ENCODE results near the gene FFAR1. TPM values are rescaled to one million over a fixed set of nuclear protein-coding genes. Genes with fewer than 3 reads are reported as not detected.

The FFAR1 gene
- polyA plus RNA-seq (ENCODE audit: insufficient read length in 3 of 3) = under 1 TPM; 0.22 to 0.30 (median 0.28) TPM

DNA sequence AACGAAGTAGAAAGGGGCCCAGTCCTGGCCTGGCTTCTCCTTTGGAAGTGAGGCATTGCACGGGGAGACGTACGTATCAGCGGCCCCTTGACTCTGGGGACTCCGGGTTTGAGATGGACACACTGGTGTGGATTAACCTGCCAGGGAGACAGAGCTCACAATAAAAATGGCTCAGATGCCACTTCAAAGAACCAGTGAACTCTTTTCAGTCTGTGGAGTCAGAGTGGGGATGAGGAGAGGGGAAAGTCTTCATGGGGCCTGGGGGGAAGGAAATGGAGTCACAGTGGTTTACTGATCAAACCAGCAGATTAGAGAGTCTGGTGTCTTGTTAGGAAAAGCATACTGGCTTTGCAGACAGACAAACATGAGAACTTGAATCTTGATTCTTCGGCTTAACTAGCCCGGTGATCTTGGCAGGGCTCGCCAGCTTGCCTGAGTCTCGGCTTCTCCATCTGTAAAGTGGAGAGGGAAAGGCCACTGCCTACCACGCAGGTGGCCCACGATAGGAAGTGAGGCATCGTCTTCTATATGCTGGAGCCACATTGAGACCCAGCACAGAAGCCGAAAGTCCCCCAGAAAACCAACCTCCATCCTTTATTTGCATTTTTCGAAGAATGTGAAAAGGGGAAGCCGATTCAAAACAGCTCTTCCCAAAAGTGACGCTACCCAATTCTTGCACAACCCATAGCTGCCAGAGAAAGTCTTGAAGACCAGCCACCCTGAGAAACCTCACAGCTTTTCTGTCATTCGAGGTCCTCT is at the start of gene FFAR1:
TSS of gene FFAR1 (plus strand) at position 732 of the 759 bp plus-strand sequence. CDS start 3,650 bp downstream, outside the sequence.
- no peak for DNase-seq (ENCODE audit: low read depth in 3 of 3, low spot score in 2 of 3)

DNA sequence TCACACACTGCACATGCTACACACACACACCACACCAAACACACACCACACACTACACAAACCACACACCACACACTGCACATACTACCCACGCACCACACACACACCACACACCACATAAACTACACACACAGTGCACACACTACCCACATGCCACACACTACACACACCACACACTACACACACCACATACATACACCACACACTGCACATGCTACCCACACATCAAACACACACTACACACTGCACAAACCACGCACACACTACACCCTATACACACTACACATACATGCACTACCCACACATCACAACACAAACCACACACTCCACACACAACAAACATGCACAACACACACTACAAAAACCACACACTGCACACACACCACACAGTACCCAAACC is 49.8 kb upstream of the FFAR1 start:
- no peak for DNase-seq (ENCODE audit: low read depth in 3 of 3, low spot score in 2 of 3)

GRCh38 chr19:35298561-35298972 is 49.1 kb upstream of the FFAR1 start:
- no peak for DNase-seq (ENCODE audit: low read depth in 3 of 3, low spot score in 2 of 3)

- no peak for DNase-seq (ENCODE audit: low read depth in 3 of 3, low spot score in 2 of 3)
These were observed 48.0 kb upstream of the FFAR1 start for GRCh38 chr19:35299523-35300338.

DNA sequence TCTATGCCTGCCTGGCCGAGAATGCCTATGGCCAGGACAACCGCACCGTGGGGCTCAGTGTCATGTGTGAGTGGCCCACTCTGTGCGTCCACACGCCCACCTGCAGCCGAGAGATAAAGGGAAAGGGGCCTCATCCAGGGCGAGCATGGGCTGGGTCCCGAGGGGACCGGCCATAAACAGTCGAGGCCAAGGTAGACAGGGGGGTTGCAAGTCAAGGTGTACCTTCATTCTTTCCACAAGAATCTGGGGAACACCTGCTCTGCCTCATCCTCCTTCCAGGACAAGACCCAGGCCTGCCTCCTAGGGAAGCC is 47.4 kb upstream of the FFAR1 start:
- DNase-seq (ENCODE audit: low read depth in 3 of 3, low spot score in 2 of 3) = no peak

DNA sequence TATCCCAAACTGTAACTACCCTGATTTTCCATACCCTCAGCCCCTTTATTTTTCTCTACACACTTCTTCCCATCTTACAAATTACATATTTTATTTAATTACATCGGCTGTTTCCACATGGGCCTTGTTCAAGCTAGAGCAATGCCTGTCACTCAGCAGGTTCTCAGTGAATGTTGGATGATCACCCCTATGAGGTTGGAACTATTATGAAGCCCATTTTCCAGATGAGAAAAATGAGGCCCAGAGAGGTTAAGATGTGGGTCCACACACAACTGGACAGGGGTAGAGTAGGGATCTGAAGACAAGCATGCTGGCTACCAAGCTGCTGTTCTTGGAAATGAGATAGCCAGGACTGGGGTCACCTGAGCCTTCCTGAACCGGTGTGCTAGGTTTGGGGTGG is 45.7 kb upstream of the FFAR1 start:
- no peak for DNase-seq (ENCODE audit: low read depth in 3 of 3, low spot score in 2 of 3)

- no peak for DNase-seq (ENCODE audit: low read depth in 3 of 3, low spot score in 2 of 3)
These were observed 45.3 kb upstream of the FFAR1 start for GRCh38 chr19:35302446-35302845.

- no peak for DNase-seq (ENCODE audit: low read depth in 3 of 3, low spot score in 2 of 3)
These were observed 44.3 kb upstream of the FFAR1 start for GRCh38 chr19:35303357-35303915.

GRCh38 chr19:35304036-35304435 is 43.7 kb upstream of the FFAR1 start:
- no peak for DNase-seq (ENCODE audit: low read depth in 3 of 3, low spot score in 2 of 3)

DNA sequence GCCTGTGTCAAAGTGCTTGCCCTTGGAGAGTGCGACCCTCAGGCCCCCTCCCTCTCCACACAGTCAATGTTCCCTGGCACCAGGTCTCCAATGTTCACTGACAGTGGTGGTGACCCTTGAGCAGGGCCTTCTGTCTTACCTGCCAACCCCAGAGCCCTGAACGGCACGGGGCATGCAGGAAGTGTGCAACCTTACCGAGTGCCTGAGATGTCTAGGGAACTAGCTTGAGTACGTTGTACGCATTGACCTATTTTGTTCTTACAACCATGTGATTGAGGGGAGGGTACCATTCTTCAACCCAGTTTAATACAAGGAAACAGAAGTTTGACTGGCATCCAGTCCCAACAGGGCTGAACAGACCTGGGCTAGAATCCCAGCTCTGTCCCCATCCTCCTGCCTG is 42.5 kb upstream of the FFAR1 start:
- DNase-seq (ENCODE audit: low read depth in 3 of 3, low spot score in 2 of 3) = no peak

- no peak for DNase-seq (ENCODE audit: low read depth in 3 of 3, low spot score in 2 of 3)
These were observed 41.0 kb upstream of the FFAR1 start for GRCh38 chr19:35306473-35307246.

- no peak for DNase-seq (ENCODE audit: low read depth in 3 of 3, low spot score in 2 of 3)
These were observed 39.8 kb upstream of the FFAR1 start for GRCh38 chr19:35307931-35308330.

DNA sequence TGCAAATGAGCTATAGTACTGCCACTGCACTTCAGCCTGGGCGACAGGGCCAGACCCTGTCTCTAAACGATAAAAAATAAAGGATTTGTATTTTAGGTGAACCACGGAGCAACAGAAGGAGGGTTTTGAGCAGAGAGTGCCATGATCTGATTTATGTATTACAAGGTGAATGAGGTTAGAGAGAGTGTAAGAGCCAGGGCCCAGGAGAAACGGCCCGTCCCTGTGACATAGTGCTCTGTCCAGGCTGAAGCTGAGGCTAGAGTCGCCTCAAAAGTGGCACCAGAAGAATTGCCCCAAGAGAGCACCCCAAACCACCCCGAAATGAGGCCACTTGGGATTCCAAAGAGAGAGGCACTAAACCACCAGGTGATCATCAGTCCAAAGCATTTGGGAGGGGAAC is 38.8 kb upstream of the FFAR1 start:
- no peak for DNase-seq (ENCODE audit: low read depth in 3 of 3, low spot score in 2 of 3)

DNA sequence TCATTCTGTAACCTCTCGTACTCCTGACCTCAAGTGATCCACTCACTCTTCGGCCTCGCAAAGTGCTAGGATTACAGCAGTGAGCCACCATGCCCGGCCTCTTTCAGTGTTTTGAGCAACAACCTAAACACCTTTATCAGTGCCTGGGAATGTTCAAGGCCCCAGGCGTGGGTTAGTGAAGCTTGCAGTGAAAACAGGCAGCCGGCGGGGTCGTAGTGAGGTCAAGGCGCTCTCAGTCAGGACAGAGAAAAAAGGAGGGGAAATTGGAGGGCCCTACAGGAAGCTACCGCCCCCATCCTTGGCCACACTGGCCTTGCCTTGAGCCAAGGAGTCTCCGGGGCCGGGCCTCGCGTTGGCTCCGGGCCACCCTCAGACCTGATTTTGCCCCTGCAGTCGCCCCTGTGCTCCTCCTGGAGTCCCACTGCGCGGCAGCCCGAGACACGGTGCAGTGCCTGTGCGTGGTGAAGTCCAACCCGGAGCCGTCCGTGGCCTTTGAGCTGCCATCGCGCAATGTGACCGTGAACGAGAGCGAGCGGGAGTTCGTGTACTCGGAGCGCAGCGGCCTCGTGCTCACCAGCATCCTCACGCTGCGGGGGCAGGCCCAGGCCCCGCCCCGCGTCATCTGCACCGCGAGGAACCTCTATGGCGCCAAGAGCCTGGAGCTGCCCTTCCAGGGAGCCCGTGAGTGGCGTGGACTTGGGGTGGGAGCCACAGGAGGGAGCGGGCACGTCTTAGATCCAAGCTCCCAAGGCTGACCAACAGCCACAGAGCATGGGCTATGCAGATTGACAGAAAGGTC is 38.0 kb upstream of the FFAR1 start:
- DNase-seq (ENCODE audit: low read depth in 3 of 3, low spot score in 2 of 3) = peak; percentile 41 to 74 (median 69)

DNA sequence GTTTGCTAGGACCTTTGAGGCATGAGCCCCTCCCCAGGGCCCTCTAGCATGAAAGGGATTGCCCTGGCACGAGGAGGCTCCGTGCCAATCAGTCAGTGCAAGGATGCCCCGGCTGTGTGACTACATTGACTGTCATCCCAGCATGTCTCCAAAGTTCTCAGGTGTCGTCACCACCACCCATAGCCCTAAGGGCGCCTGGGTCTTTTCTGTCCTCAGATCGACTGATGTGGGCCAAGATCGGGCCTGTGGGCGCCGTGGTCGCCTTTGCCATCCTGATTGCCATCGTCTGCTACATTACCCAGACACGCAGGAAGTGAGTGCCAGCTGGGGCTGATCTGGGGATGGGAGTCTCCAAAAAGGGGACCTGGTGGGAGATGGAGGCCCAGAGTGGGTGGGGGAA is 37.4 kb upstream of the FFAR1 start:
- no peak for DNase-seq (ENCODE audit: low read depth in 3 of 3, low spot score in 2 of 3)

DNA sequence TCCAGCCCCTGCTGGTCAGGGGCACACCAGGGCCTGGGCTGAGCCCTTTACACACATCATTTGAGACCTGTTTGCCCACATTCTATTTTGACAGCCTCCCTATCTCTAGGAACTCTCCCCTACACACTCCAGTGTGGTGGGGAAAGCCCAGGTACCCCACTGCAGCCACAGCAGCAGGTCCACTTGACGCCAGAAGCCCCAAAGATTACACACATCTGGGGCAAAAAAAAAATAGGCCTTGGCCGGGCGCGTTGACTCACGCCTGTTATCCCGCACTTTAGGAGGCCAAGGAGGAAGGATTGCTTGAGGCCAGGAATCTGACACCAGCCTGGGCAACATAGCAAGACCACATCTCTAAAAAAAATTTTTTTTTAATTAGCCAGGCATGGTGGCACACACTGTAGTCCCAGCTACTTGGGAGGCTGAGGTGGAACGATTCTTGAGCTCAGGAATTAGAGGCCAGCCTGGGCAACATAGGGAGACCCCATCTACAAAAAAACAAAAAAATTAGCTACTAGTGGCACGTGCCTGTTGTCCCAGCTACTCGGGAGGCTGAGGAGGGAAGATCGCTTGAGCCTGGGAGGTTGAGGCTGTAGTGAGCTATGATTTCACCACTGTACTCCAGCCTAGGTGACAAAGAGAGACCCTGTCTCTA is 36.8 kb upstream of the FFAR1 start:
- no peak for DNase-seq (ENCODE audit: low read depth in 3 of 3, low spot score in 2 of 3)

DNA sequence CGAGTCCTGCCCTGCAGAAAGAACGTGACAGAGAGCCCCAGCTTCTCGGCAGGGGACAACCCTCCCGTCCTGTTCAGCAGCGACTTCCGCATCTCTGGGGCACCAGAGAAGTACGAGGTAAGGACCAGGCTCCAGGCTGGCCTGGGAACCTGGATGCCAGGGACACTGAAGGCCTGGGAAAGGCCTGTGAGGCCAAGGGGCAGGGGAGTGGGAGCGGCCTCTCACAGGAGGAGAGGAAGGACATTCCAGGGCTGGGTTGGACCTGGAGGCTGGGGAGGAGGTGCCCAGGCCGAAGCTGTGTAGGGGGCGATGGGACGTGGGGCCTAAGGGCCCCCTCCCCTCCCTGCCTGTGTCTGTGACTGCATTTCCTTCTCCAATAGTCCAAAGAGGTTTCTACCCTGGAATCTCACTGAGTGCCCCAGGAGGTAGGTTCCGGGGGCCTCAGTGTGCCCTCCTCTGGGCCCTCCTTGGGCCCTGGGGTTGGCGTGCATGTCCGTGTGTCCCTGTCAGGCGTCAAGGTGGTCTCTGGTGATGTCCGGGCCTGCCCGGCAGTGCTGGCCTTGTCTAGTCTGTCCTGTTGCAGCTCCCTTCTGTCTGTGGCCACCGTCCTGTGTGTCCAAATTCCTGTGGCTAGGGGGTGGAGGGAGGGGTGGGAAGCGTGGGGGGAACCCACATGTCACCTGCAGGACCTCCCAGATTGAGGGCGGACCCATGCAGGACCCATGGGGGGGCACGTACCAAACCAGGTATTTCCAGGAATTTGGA is 35.6 kb upstream of the FFAR1 start:
- no peak for DNase-seq (ENCODE audit: low read depth in 3 of 3, low spot score in 2 of 3)

GRCh38 chr19:35313587-35313986 is 34.1 kb upstream of the FFAR1 start:
- no peak for DNase-seq (ENCODE audit: low read depth in 3 of 3, low spot score in 2 of 3)

- no peak for DNase-seq (ENCODE audit: low read depth in 3 of 3, low spot score in 2 of 3)
These were observed 33.7 kb upstream of the FFAR1 start for GRCh38 chr19:35314031-35314430.
